ENCODE measurements around the gene LYSET. TPM values are rescaled to one million over a fixed set of nuclear protein-coding genes. Genes with fewer than 3 reads are reported as not detected.

Gene LYSET
- total and polyA plus RNA-seq, 4 donors, result 11.6 to 32.8 (median 24.5) TPM

GRCh38 chr14:93212432-93212831 is 27.3 kb downstream of the LYSET start:
- peaks cover 4% of the 10 kb centered on the region for H3K4me1 ChIP-seq (ENCODE audit: control insufficient read depth, insufficient read depth, low read length)
- H3K4me3 ChIP-seq (ENCODE audit: low read depth, low read length), result no peak overlapping the region
- no peak for DNase-seq (ENCODE audit: low read depth in 4 of 6, low spot score in 6 of 6)
- WGBS (ENCODE audit: insufficient coverage), result 100% methylated on average over 1 of the region's 3 CpGs
- no peaks in the 10 kb centered on the region for H3K27me3 ChIP-seq (ENCODE audit: control insufficient read depth, insufficient read depth, low read length)
- peaks cover 42% of the 10 kb centered on the region for H3K36me3 ChIP-seq (ENCODE audit: control insufficient read depth, insufficient read depth, low read length)
- H3K27ac ChIP-seq (ENCODE audit: low read depth, low read length), result no peak overlapping the region
- H3K9me3 ChIP-seq (ENCODE audit: control insufficient read depth, insufficient read depth, low read length), result no peaks in the 10 kb centered on the region

- Histone ChIP-seq H3K36me3 (ENCODE audit: control insufficient read depth, insufficient read depth, low read length) (peaks cover 50% of the 10 kb centered on the region), H3K4me1 (ENCODE audit: control insufficient read depth, insufficient read depth, low read length) (no peaks in the 10 kb centered on the region)
- whole genome bisulfite sequencing (ENCODE audit: insufficient coverage), result no CpG with 5 or more reads among the region's 2 CpGs
Measured at GRCh38 chr14:93214598-93214997, 29.5 kb downstream of the LYSET start.

GRCh38 chr14:93219103-93219726 is 34.1 kb downstream of the LYSET start:
- no peaks in the 10 kb centered on the region for H3K4me1 ChIP-seq (ENCODE audit: control insufficient read depth, insufficient read depth, low read length)
- no peaks in the 10 kb centered on the region for H3K9me3 ChIP-seq (ENCODE audit: control insufficient read depth, insufficient read depth, low read length)
- H3K27ac ChIP-seq (ENCODE audit: low read depth, low read length), result no peak overlapping the region
- H3K4me3 ChIP-seq (ENCODE audit: low read depth, low read length), result no peak overlapping the region
- peak in 4 of 6 donors; percentile 7 to 91 (median 55) for DNase-seq (ENCODE audit: low read depth in 4 of 6, low spot score in 6 of 6)
- 100% methylated on average over 1 of the region's 3 CpGs for WGBS (ENCODE audit: insufficient coverage)
- no peaks in the 10 kb centered on the region for H3K27me3 ChIP-seq (ENCODE audit: control insufficient read depth, insufficient read depth, low read length)
- H3K36me3 ChIP-seq (ENCODE audit: control insufficient read depth, insufficient read depth, low read length), result peaks cover 61% of the 10 kb centered on the region

More at GRCh38 chr14:93214598-93214997, 29.5 kb downstream of the LYSET start:
- Histone ChIP-seq H3K27me3 (ENCODE audit: control insufficient read depth, insufficient read depth, low read length) (no peaks in the 10 kb centered on the region), H3K9me3 (ENCODE audit: control insufficient read depth, insufficient read depth, low read length) (no peaks in the 10 kb centered on the region), H3K27ac (ENCODE audit: low read depth, low read length) (no peak overlapping the region), H3K4me3 (ENCODE audit: low read depth, low read length) (no peak overlapping the region)
- DNase-seq (ENCODE audit: low read depth in 4 of 6, low spot score in 6 of 6), result no peak

GRCh38 chr14:93220509-93220908 is 35.4 kb downstream of the LYSET start:
- Histone ChIP-seq H3K4me3 (ENCODE audit: low read depth, low read length) (no peak overlapping the region), H3K27ac (ENCODE audit: low read depth, low read length) (no peak overlapping the region), H3K27me3 (ENCODE audit: control insufficient read depth, insufficient read depth, low read length) (no peaks in the 10 kb centered on the region), H3K4me1 (ENCODE audit: control insufficient read depth, insufficient read depth, low read length) (no peaks in the 10 kb centered on the region), H3K9me3 (ENCODE audit: control insufficient read depth, insufficient read depth, low read length) (no peaks in the 10 kb centered on the region), H3K36me3 (ENCODE audit: control insufficient read depth, insufficient read depth, low read length) (peaks cover 64% of the 10 kb centered on the region)
- DNase-seq (ENCODE audit: low read depth in 4 of 6, low spot score in 6 of 6), result no peak

- no peak for DNase-seq (ENCODE audit: low read depth in 4 of 6, low spot score in 6 of 6)
- peaks cover 61% of the 10 kb centered on the region for H3K36me3 ChIP-seq (ENCODE audit: control insufficient read depth, insufficient read depth, low read length)
- no peaks in the 10 kb centered on the region for H3K27me3 ChIP-seq (ENCODE audit: control insufficient read depth, insufficient read depth, low read length)
- 98% methylated on average over 27 of the region's 27 CpGs for WGBS (ENCODE audit: insufficient coverage)
- no peaks in the 10 kb centered on the region for H3K4me1 ChIP-seq (ENCODE audit: control insufficient read depth, insufficient read depth, low read length)
- H3K27ac ChIP-seq (ENCODE audit: low read depth, low read length), result no peak overlapping the region
- no peaks in the 10 kb centered on the region for H3K9me3 ChIP-seq (ENCODE audit: control insufficient read depth, insufficient read depth, low read length)
- no peak overlapping the region for H3K4me3 ChIP-seq (ENCODE audit: low read depth, low read length)
Measured at GRCh38 chr14:93223565-93223964, 38.4 kb downstream of the LYSET start.

GRCh38 chr14:93228550-93228949 is 43.4 kb downstream of the LYSET start:
- peaks cover 39% of the 10 kb centered on the region for H3K36me3 ChIP-seq (ENCODE audit: control insufficient read depth, insufficient read depth, low read length)
- no peak for DNase-seq (ENCODE audit: low read depth in 4 of 6, low spot score in 6 of 6)

GRCh38 chr14:93230539-93230938 is 45.4 kb downstream of the LYSET start:
- Histone ChIP-seq H3K27ac (ENCODE audit: low read depth, low read length) (no peak overlapping the region), H3K36me3 (ENCODE audit: control insufficient read depth, insufficient read depth, low read length) (peaks cover 24% of the 10 kb centered on the region), H3K9me3 (ENCODE audit: control insufficient read depth, insufficient read depth, low read length) (no peaks in the 10 kb centered on the region), H3K27me3 (ENCODE audit: control insufficient read depth, insufficient read depth, low read length) (peaks cover 2% of the 10 kb centered on the region), H3K4me3 (ENCODE audit: low read depth, low read length) (no peak overlapping the region), H3K4me1 (ENCODE audit: control insufficient read depth, insufficient read depth, low read length) (peaks cover 18% of the 10 kb centered on the region)
- no peak for DNase-seq (ENCODE audit: low read depth in 4 of 6, low spot score in 6 of 6)
- WGBS (ENCODE audit: insufficient coverage), result 97% methylated on average over 15 of the region's 16 CpGs

More at GRCh38 chr14:93228550-93228949, 43.4 kb downstream of the LYSET start:
- no peak overlapping the region for H3K4me3 ChIP-seq (ENCODE audit: low read depth, low read length)
- WGBS (ENCODE audit: insufficient coverage), result 81% methylated on average over 3 of the region's 8 CpGs
- no peak overlapping the region for H3K27ac ChIP-seq (ENCODE audit: low read depth, low read length)
- no peaks in the 10 kb centered on the region for H3K9me3 ChIP-seq (ENCODE audit: control insufficient read depth, insufficient read depth, low read length)
- H3K27me3 ChIP-seq (ENCODE audit: control insufficient read depth, insufficient read depth, low read length), result peaks cover 2% of the 10 kb centered on the region
- peaks cover 18% of the 10 kb centered on the region for H3K4me1 ChIP-seq (ENCODE audit: control insufficient read depth, insufficient read depth, low read length)

GRCh38 chr14:93231129-93231979 is 46.2 kb downstream of the LYSET start:
- Histone ChIP-seq H3K36me3 (ENCODE audit: control insufficient read depth, insufficient read depth, low read length) (peaks cover 21% of the 10 kb centered on the region), H3K9me3 (ENCODE audit: control insufficient read depth, insufficient read depth, low read length) (no peaks in the 10 kb centered on the region), H3K4me3 (ENCODE audit: low read depth, low read length) (peak overlapping the region; percentile 45), H3K27me3 (ENCODE audit: control insufficient read depth, insufficient read depth, low read length) (peaks cover 2% of the 10 kb centered on the region), H3K27ac (ENCODE audit: low read depth, low read length) (no peak overlapping the region), H3K4me1 (ENCODE audit: control insufficient read depth, insufficient read depth, low read length) (peaks cover 18% of the 10 kb centered on the region)
- peak in 3 of 6 donors; percentile 31 to 78 (median 42) for DNase-seq (ENCODE audit: low read depth in 4 of 6, low spot score in 6 of 6)
- WGBS (ENCODE audit: insufficient coverage), result 41% methylated on average over 37 of the region's 39 CpGs

GRCh38 chr14:93232159-93232558 is 47.0 kb downstream of the LYSET start:
- no peaks in the 10 kb centered on the region for H3K9me3 ChIP-seq (ENCODE audit: control insufficient read depth, insufficient read depth, low read length)
- DNase-seq (ENCODE audit: low read depth in 4 of 6, low spot score in 6 of 6), result no peak
- no peak overlapping the region for H3K27ac ChIP-seq (ENCODE audit: low read depth, low read length)
- peaks cover 18% of the 10 kb centered on the region for H3K4me1 ChIP-seq (ENCODE audit: control insufficient read depth, insufficient read depth, low read length)
- peaks cover 2% of the 10 kb centered on the region for H3K27me3 ChIP-seq (ENCODE audit: control insufficient read depth, insufficient read depth, low read length)
- 68% methylated on average over 17 of the region's 17 CpGs for WGBS (ENCODE audit: insufficient coverage)
- peaks cover 13% of the 10 kb centered on the region for H3K36me3 ChIP-seq (ENCODE audit: control insufficient read depth, insufficient read depth, low read length)
- H3K4me3 ChIP-seq (ENCODE audit: low read depth, low read length), result peak overlapping the region; percentile 45
